Activated naive CD8-positive, alpha-beta T cell treated with anti-CD3 and anti-CD28 coated beads for 36 hours (primary cell): ENCODE data around the gene L3MBTL3. TPM values are rescaled to one million over a fixed set of nuclear protein-coding genes. Genes with fewer than 3 reads are reported as not detected.
A peak's percentile ranks its signal among the peaks of the same experiment; 100 is the strongest.

ENCODE experiments used
- DNase-seq: peaks from one replicate; pipeline ENCODE4 v3.0.0; 2021
- H3K27ac Mint-ChIP-seq: one replicate; pipeline ENCODE4 v1.8.0; 2022; ENCODE audit warnings: mild to moderate bottlenecking, moderate library complexity, mixed read lengths
- H3K27me3 Mint-ChIP-seq: one replicate; pipeline ENCODE4 v1.8.0; 2022; ENCODE audit warnings: mild to moderate bottlenecking, mixed read lengths
- H3K36me3 Mint-ChIP-seq: one replicate; pipeline ENCODE4 v1.8.0; 2021; ENCODE audit warnings: mild to moderate bottlenecking, mixed read lengths
- H3K4me1 Mint-ChIP-seq: one replicate; pipeline ENCODE4 v1.8.0; 2021; ENCODE audit warnings: mixed read lengths
- H3K4me3 Mint-ChIP-seq: one replicate; pipeline ENCODE4 v1.8.0; 2022; ENCODE audit warnings: mild to moderate bottlenecking, moderate library complexity, mixed read lengths
- H3K9me3 Mint-ChIP-seq: one replicate; pipeline ENCODE4 v1.8.0; 2022; ENCODE audit warnings: mixed read lengths
- total RNA-seq, 2 experiments: library from RNA; stranded (reverse); gene quantifications; one replicate each; pipeline ENCODE4 v1.2.3, GENCODE V29; 2021

The L3MBTL3 gene
- total RNA-seq, 2 experiments from 2014 or later: 11.1 to 12.9 TPM

- Mint-ChIP-seq H3K36me3 (peaks cover 10% of the 10 kb centered on the region), H3K27ac (peak overlapping the region; percentile 99), H3K4me3 (peak overlapping the region; percentile 100), H3K27me3 (no peaks in the 10 kb centered on the region), H3K4me1 (peaks cover 36% of the 10 kb centered on the region), H3K9me3 (no peaks in the 10 kb centered on the region)
- DNase-seq: peak; percentile 44
Observed at GRCh38 chr6:130018744-130019325, 454 bp downstream of the L3MBTL3 start.

- H3K36me3 Mint-ChIP-seq: peaks cover 12% of the 10 kb centered on the region
- DNase-seq: peak; percentile 43
- H3K27ac Mint-ChIP-seq: peak overlapping the region; percentile 88
- no peaks in the 10 kb centered on the region for H3K9me3 Mint-ChIP-seq
- peak overlapping the region; percentile 85 for H3K4me3 Mint-ChIP-seq
- peaks cover 39% of the 10 kb centered on the region for H3K4me1 Mint-ChIP-seq
- H3K27me3 Mint-ChIP-seq: no peaks in the 10 kb centered on the region
Observed at GRCh38 chr6:130019326-130020072, 1.1 kb downstream of the L3MBTL3 start.

- Mint-ChIP-seq H3K36me3 (peaks cover 20% of the 10 kb centered on the region), H3K9me3 (peaks cover 2% of the 10 kb centered on the region), H3K27me3 (no peaks in the 10 kb centered on the region), H3K27ac (peak overlapping the region; percentile 93), H3K4me3 (peak overlapping the region; percentile 86), H3K4me1 (peaks cover 47% of the 10 kb centered on the region)
- peak; percentile 35 for DNase-seq
Observed at GRCh38 chr6:130020073-130020906, 1.9 kb downstream of the L3MBTL3 start.

- H3K27me3 Mint-ChIP-seq: no peaks in the 10 kb centered on the region
- H3K4me1 Mint-ChIP-seq: peaks cover 55% of the 10 kb centered on the region
Observed at GRCh38 chr6:130020907-130021629, 2.7 kb downstream of the L3MBTL3 start.

GRCh38 chr6:130026859-130027258, 8.5 kb downstream of the L3MBTL3 start:
- Mint-ChIP-seq H3K9me3 (peaks cover 2% of the 10 kb centered on the region), H3K27ac (peak overlapping the region; percentile 79), H3K36me3 (peaks cover 30% of the 10 kb centered on the region), H3K4me1 (peaks cover 77% of the 10 kb centered on the region), H3K4me3 (peak overlapping the region; percentile 19), H3K27me3 (no peaks in the 10 kb centered on the region)
- DNase-seq: no peak

More at GRCh38 chr6:130020907-130021629, 2.7 kb downstream of the L3MBTL3 start:
- DNase-seq: peak; percentile 74
- Mint-ChIP-seq H3K36me3 (peaks cover 28% of the 10 kb centered on the region), H3K27ac (peak overlapping the region; percentile 93), H3K9me3 (peaks cover 2% of the 10 kb centered on the region), H3K4me3 (peak overlapping the region; percentile 86)

DNA sequence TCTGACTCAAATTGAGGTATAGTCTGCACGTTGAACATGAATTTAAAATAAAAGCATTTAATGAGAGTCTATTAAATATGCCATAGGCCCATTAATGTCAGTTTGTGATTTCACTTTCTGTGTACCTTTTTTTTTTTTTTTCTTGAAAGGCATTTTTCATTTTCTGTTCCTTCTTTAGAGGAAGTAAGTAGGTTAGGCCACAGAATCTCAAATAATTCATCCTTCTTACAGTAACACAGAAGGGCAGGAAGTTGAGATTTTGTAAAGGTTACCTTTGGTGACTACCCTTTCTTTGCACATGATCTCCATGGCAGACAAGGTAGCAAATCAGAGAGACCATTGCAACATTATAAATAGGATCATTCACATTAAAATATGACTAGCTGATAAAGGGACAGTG, 9.6 kb downstream of the L3MBTL3 start:
- H3K4me3 Mint-ChIP-seq: peak overlapping the region; percentile 59
- peaks cover 2% of the 10 kb centered on the region for H3K9me3 Mint-ChIP-seq
- H3K4me1 Mint-ChIP-seq: peaks cover 74% of the 10 kb centered on the region
- H3K27me3 Mint-ChIP-seq: no peaks in the 10 kb centered on the region
- peaks cover 33% of the 10 kb centered on the region for H3K36me3 Mint-ChIP-seq
- no peak for DNase-seq
- peak overlapping the region; percentile 89 for H3K27ac Mint-ChIP-seq

DNA sequence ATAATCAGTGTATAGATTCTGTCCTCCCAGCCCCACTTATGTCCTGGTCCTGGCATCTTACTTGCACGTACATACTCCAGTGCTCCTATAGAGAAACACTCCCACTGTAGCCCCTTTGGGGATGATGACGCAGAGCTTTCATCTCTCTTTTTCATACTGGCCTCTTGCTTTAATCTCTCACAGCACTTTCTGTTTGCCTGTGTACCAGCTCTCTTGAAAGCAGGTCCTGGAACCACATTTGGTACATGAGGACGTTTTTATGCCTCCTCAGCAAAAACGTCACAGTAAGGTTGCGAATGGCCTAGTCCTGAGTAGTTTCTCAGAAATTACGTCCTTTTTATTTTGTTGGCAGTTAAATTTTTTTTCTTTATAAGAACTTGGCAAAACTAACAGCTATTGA, 10.8 kb downstream of the L3MBTL3 start:
- H3K4me3 Mint-ChIP-seq: peak overlapping the region; percentile 56
- H3K27ac Mint-ChIP-seq: peak overlapping the region; percentile 89
- peaks cover 32% of the 10 kb centered on the region for H3K36me3 Mint-ChIP-seq
- H3K27me3 Mint-ChIP-seq: no peaks in the 10 kb centered on the region
- H3K4me1 Mint-ChIP-seq: peaks cover 77% of the 10 kb centered on the region
- DNase-seq: peak; percentile 30
- peaks cover 2% of the 10 kb centered on the region for H3K9me3 Mint-ChIP-seq

DNA sequence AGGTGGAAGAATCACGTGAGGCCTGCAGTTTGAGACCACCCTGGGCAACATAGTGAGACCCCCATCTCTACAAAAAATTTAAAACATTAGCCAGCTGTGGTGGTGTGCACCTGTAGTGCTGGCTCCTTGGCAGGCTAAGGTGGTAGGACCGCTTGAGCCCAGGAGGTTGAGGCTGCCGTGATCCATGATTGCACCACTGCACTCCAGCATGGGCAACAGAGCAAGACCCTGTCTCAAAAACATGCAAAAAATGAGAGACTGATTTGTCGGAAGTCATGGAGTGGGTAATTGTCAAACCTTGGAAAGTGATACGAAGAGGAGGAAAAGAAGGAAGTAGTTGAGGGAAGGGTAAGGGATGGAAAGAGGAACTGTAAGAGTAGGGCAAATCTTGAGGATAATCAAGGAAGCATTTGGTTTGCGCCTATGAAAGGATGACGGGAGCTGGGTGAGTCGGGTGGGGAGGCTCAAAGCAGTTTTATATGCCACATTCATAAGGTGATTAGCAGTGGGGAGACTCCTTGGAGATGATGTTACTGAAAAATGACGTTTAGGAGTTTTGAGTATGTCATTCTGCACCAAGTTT, 14.5 kb downstream of the L3MBTL3 start:
- H3K27ac Mint-ChIP-seq: no peak overlapping the region
- H3K9me3 Mint-ChIP-seq: no peaks in the 10 kb centered on the region
- no peak for DNase-seq
- peaks cover 16% of the 10 kb centered on the region for H3K36me3 Mint-ChIP-seq
- H3K4me3 Mint-ChIP-seq: no peak overlapping the region
- H3K4me1 Mint-ChIP-seq: peaks cover 68% of the 10 kb centered on the region
- no peaks in the 10 kb centered on the region for H3K27me3 Mint-ChIP-seq

- Mint-ChIP-seq H3K9me3 (no peaks in the 10 kb centered on the region), H3K27me3 (no peaks in the 10 kb centered on the region), H3K36me3 (peaks cover 14% of the 10 kb centered on the region), H3K4me1 (peaks cover 65% of the 10 kb centered on the region), H3K27ac (peak overlapping the region; percentile 82), H3K4me3 (peak overlapping the region; percentile 27)
- no peak for DNase-seq
Observed at GRCh38 chr6:130033949-130034348, 15.6 kb downstream of the L3MBTL3 start.

DNA sequence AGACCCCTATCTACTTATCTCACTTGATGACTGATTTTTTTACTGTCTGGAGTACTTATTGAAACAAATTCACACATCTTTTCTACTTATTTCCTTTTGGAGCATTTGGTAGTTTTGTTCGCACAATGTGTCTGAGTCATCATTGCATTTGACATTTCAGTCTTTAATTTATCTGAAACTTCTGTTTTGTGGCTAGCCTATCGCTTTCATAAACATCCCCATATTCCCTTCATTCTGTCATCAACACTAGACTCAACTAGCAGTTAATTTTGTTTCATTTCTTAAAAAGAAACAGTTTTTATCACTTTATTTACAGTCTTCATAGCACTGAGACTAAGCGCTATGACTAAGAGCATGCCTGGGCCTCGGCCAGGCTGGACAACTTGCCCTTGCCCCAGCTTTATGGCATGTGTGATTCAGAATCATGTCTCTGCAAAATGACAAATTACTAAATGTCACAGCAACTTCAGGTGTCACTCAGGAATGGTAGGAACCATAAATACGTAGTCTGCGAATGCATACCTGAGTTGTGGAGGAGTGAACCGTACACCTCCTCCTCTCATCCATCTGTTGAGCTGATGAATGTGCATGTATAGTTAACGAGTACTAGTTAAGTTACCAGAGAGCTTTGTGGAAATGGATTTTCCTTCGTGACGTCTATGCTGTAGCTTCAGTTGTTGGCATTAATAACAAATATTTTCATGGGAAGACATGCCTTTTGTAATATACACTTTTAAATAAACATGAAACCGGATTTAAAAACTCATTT, 16.2 kb downstream of the L3MBTL3 start:
- Mint-ChIP-seq H3K4me3 (peak overlapping the region; percentile 56), H3K36me3 (peaks cover 14% of the 10 kb centered on the region), H3K27ac (peak overlapping the region; percentile 82), H3K27me3 (no peaks in the 10 kb centered on the region), H3K4me1 (peaks cover 60% of the 10 kb centered on the region), H3K9me3 (no peaks in the 10 kb centered on the region)
- peak; percentile 50 for DNase-seq

DNA sequence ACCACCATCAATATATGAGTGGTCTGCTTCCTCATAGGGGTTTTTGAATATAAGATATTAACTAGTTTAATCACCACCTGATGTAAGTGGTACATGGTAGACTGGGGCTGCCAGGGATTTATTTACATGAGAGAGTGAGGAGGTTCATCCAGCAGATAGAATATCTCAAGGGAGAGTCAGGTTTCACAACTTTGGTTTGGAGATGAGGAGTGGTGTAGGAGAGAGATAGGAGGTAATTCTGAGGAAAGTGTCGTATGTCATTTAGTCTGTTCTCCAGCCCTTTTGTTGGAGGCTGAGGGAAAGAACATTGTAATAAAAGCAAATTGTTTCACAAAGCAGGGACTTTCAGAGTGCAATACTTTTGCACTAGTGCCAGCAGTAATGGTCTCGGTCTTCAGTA, 16.8 kb downstream of the L3MBTL3 start:
- Mint-ChIP-seq H3K4me3 (no peak overlapping the region), H3K9me3 (no peaks in the 10 kb centered on the region), H3K27ac (peak overlapping the region; percentile 50), H3K27me3 (no peaks in the 10 kb centered on the region), H3K4me1 (peaks cover 59% of the 10 kb centered on the region), H3K36me3 (peaks cover 12% of the 10 kb centered on the region)
- no peak for DNase-seq

- peaks cover 60% of the 10 kb centered on the region for H3K4me1 Mint-ChIP-seq
- H3K9me3 Mint-ChIP-seq: no peaks in the 10 kb centered on the region
- no peak overlapping the region for H3K4me3 Mint-ChIP-seq
- H3K36me3 Mint-ChIP-seq: peaks cover 14% of the 10 kb centered on the region
- no peak overlapping the region for H3K27ac Mint-ChIP-seq
- no peak for DNase-seq
- H3K27me3 Mint-ChIP-seq: no peaks in the 10 kb centered on the region
Observed at GRCh38 chr6:130037207-130037811, 18.9 kb downstream of the L3MBTL3 start.

DNA sequence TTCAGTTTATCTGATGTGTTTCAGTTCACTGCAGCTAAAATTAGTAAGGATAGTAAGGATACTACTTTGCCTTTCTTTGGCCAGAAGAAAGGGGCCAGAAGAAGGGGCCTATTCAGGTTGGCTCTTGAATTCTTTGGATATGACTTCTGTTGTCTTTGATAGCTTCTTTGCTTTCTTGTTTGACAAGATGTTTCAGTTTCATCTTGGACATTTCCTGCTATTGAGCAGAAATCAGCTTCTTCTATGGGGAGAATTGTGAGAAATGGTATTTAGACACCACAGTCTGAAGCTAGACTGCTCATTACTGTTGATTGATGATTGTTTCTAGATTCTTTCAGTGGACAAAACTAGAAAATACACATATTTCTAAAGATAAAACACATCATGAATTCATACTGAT, 23.2 kb downstream of the L3MBTL3 start:
- Mint-ChIP-seq H3K36me3 (peaks cover 10% of the 10 kb centered on the region), H3K27me3 (no peaks in the 10 kb centered on the region), H3K4me1 (peaks cover 28% of the 10 kb centered on the region), H3K4me3 (no peak overlapping the region), H3K9me3 (no peaks in the 10 kb centered on the region), H3K27ac (no peak overlapping the region)
- no peak for DNase-seq
